Trophoblast cell (in vitro differentiated cells and primary cell): ENCODE data around the gene SERINC5.

Experiments used
- DNase-seq, 2 donors: peaks; one replicate each; pipeline ENCODE4 v3.0.0-alpha.2; 2016
- H2AFZ ChIP-seq: 2 replicates; pipeline ENCODE4 v1.6.1; 2013; ENCODE audit warnings: low read length, moderate library complexity, mild to moderate bottlenecking; ENCODE audit not compliant: insufficient read depth, poor library complexity
- H2AK5ac ChIP-seq: 2 replicates; pipeline ENCODE4 v1.6.1; 2013; ENCODE audit warnings: mild to moderate bottlenecking, low read length
- H2BK120ac ChIP-seq: 2 replicates; pipeline ENCODE4 v1.6.1; 2013; ENCODE audit warnings: low read length, mild to moderate bottlenecking, moderate library complexity; ENCODE audit not compliant: insufficient read depth, poor library complexity
- H2BK12ac ChIP-seq: 2 replicates; pipeline ENCODE4 v1.6.1; 2013; ENCODE audit warnings: mild to moderate bottlenecking, low read length, moderate library complexity
- H2BK5ac ChIP-seq: 2 replicates; pipeline ENCODE4 v1.6.1; 2013; ENCODE audit warnings: low read length, low read depth, moderate library complexity, mild to moderate bottlenecking; ENCODE audit not compliant: poor library complexity
- H3K14ac ChIP-seq: 2 replicates; pipeline ENCODE4 v1.6.1; 2013; ENCODE audit warnings: mild to moderate bottlenecking, low read length
- H3K18ac ChIP-seq: 2 replicates; pipeline ENCODE4 v1.6.1; 2013; ENCODE audit warnings: mild to moderate bottlenecking, low read length
- H3K23ac ChIP-seq: 2 replicates; pipeline ENCODE4 v1.6.1; 2013; ENCODE audit warnings: low read length
- H3K27ac ChIP-seq: 2 replicates; pipeline ENCODE4 v1.5.1; 2013; ENCODE audit warnings: low read depth, mild to moderate bottlenecking, inconsistent platforms, low read length, moderate library complexity
- H3K27me3 ChIP-seq: 2 replicates; pipeline ENCODE4 v1.6.1; 2013; ENCODE audit warnings: inconsistent platforms, mild to moderate bottlenecking, low read length, moderate library complexity; ENCODE audit not compliant: insufficient read depth
- H3K36me3 ChIP-seq, 2 experiments: 1 replicate in 1 of 2; 2 replicates in 1 of 2; pipeline ENCODE4 v1.6.1; 2013; ENCODE audit warnings: low read length in 2 of 2, mild to moderate bottlenecking in 2 of 2, moderate library complexity in 1 of 2; ENCODE audit not compliant: insufficient read depth in 2 of 2, control insufficient read depth in 1 of 2
- H3K4ac ChIP-seq: 2 replicates; pipeline ENCODE4 v1.6.1; 2013; ENCODE audit warnings: low read depth, mild to moderate bottlenecking, low read length, moderate library complexity
- H3K4me1 ChIP-seq, 2 experiments: 1 replicate in 1 of 2; 2 replicates in 1 of 2; pipeline ENCODE4 v1.6.1; 2013; ENCODE audit warnings: low read length in 2 of 2, mild to moderate bottlenecking in 2 of 2, moderate library complexity in 1 of 2; ENCODE audit not compliant: insufficient read depth in 2 of 2, control insufficient read depth in 1 of 2
- H3K4me2 ChIP-seq: 2 replicates; pipeline ENCODE4 v1.6.1; 2013; ENCODE audit warnings: inconsistent platforms, mild to moderate bottlenecking, low read length, moderate library complexity
- H3K4me3 ChIP-seq: 2 replicates; pipeline ENCODE4 v1.5.1; 2013; ENCODE audit warnings: mild to moderate bottlenecking, low read depth, low read length, inconsistent platforms
- H3K79me1 ChIP-seq: one replicate; pipeline ENCODE4 v1.6.1; 2013; ENCODE audit warnings: low read length
- H3K79me2 ChIP-seq: 2 replicates; pipeline ENCODE4 v1.6.1; 2013; ENCODE audit warnings: low read length, mild to moderate bottlenecking; ENCODE audit not compliant: control insufficient read depth, insufficient read depth, poor library complexity
- H3K9ac ChIP-seq: 2 replicates; pipeline ENCODE4 v1.6.1; 2013; ENCODE audit warnings: mild to moderate bottlenecking, low read length
- H3K9me3 ChIP-seq: 2 replicates; pipeline ENCODE4 v1.6.1; 2013; ENCODE audit warnings: low read depth, mild to moderate bottlenecking, control low read depth, inconsistent platforms, low read length; ENCODE audit not compliant: insufficient read depth
- H4K12ac ChIP-seq: 2 replicates; pipeline ENCODE4 v1.6.1; 2013; ENCODE audit warnings: low read depth, mild to moderate bottlenecking, low read length, moderate library complexity
- H4K8ac ChIP-seq: 2 replicates; pipeline ENCODE4 v1.6.1; 2013; ENCODE audit warnings: low read depth, mild to moderate bottlenecking, low read length, moderate library complexity
- H4K91ac ChIP-seq: one replicate; pipeline ENCODE4 v1.6.1; 2013; ENCODE audit warnings: low read depth, mild to moderate bottlenecking, low read length, moderate library complexity
- WGBS: extraction: QIAGEN DNeasy Blood & Tissue Kit; methylation state at CpG from one replicate; pipeline ENCODE4 v1.1.7; 2013; ENCODE audit warnings: missing lambda C conversion rate; ENCODE audit not compliant: insufficient read length, insufficient coverage; ENCODE audit errors: extremely low coverage; 5-methylcytosine and 5-hydroxymethylcytosine counted together

SERINC5 gene

GRCh38 chr5:80289320-80289719 is 33.5 kb upstream of the SERINC5 start:
- Histone ChIP-seq H4K8ac (no peak overlapping the region), H3K23ac (no peak overlapping the region), H3K9ac (no peak overlapping the region), H3K27ac (no peak overlapping the region), H3K4me3 (no peak overlapping the region), H3K18ac (no peak overlapping the region), H3K14ac (no peak overlapping the region), H3K27me3 (no peaks in the 10 kb centered on the region), H2BK120ac (no peak overlapping the region), H2BK5ac (no peak overlapping the region), H2AFZ (no peak overlapping the region), H3K4ac (no peak overlapping the region), H2BK12ac (no peak overlapping the region), H3K79me2 (no peaks in the 10 kb centered on the region), H3K9me3 (no peaks in the 10 kb centered on the region), H3K4me1 (no peaks in the 10 kb centered on the region), H4K12ac (no peak overlapping the region), H4K91ac (no peak overlapping the region), H3K79me1 (no peaks in the 10 kb centered on the region), H3K4me2 (no peak overlapping the region), H3K36me3 (no peaks in the 10 kb centered on the region), H2AK5ac (no peak overlapping the region)
- DNase-seq: no peak
- no CpG with 5 or more reads among the region's 2 CpGs for WGBS

GRCh38 chr5:80288177-80288576 is 32.3 kb upstream of the SERINC5 start:
- WGBS: no CpG with 5 or more reads among the region's 2 CpGs
- no peak overlapping the region for H4K91ac ChIP-seq
- H2AFZ ChIP-seq: no peak overlapping the region
- H2BK5ac ChIP-seq: no peak overlapping the region
- no peaks in the 10 kb centered on the region for H3K79me2 ChIP-seq
- H3K9me3 ChIP-seq: no peaks in the 10 kb centered on the region
- no peak overlapping the region for H3K4ac ChIP-seq
- H3K4me1 ChIP-seq: no peaks in the 10 kb centered on the region
- no peak overlapping the region for H2BK12ac ChIP-seq
- no peak overlapping the region for H2AK5ac ChIP-seq
- H3K18ac ChIP-seq: no peak overlapping the region
- no peak overlapping the region for H4K8ac ChIP-seq
- no peak overlapping the region for H3K14ac ChIP-seq
- no peaks in the 10 kb centered on the region for H3K27me3 ChIP-seq
- H3K27ac ChIP-seq: no peak overlapping the region
- DNase-seq: no peak
- H3K23ac ChIP-seq: no peak overlapping the region
- H3K4me3 ChIP-seq: no peak overlapping the region
- no peaks in the 10 kb centered on the region for H3K36me3 ChIP-seq
- H2BK120ac ChIP-seq: no peak overlapping the region
- no peak overlapping the region for H4K12ac ChIP-seq
- no peak overlapping the region for H3K9ac ChIP-seq
- H3K79me1 ChIP-seq: no peaks in the 10 kb centered on the region
- H3K4me2 ChIP-seq: no peak overlapping the region

GRCh38 chr5:80284720-80285119 is 28.9 kb upstream of the SERINC5 start:
- H4K8ac ChIP-seq: no peak overlapping the region
- no peak overlapping the region for H3K9ac ChIP-seq
- H2AFZ ChIP-seq: no peak overlapping the region
- no peak overlapping the region for H4K12ac ChIP-seq
- DNase-seq: no peak
- no peak overlapping the region for H2AK5ac ChIP-seq
- no peak overlapping the region for H2BK12ac ChIP-seq
- H3K36me3 ChIP-seq: no peaks in the 10 kb centered on the region
- H3K27me3 ChIP-seq: no peaks in the 10 kb centered on the region
- H3K4me2 ChIP-seq: no peak overlapping the region
- no peaks in the 10 kb centered on the region for H3K79me1 ChIP-seq
- H2BK5ac ChIP-seq: no peak overlapping the region
- H3K27ac ChIP-seq: no peak overlapping the region
- no peak overlapping the region for H3K4me3 ChIP-seq
- H3K23ac ChIP-seq: no peak overlapping the region
- WGBS: no CpG with 5 or more reads among the region's 2 CpGs
- H3K4ac ChIP-seq: no peak overlapping the region
- H3K14ac ChIP-seq: no peak overlapping the region
- no peak overlapping the region for H4K91ac ChIP-seq
- H3K9me3 ChIP-seq: no peaks in the 10 kb centered on the region
- H3K79me2 ChIP-seq: no peaks in the 10 kb centered on the region
- no peak overlapping the region for H3K18ac ChIP-seq
- no peaks in the 10 kb centered on the region for H3K4me1 ChIP-seq
- no peak overlapping the region for H2BK120ac ChIP-seq

- Histone ChIP-seq H3K23ac (no peak overlapping the region), H2AK5ac (no peak overlapping the region), H3K14ac (no peak overlapping the region), H2BK12ac (no peak overlapping the region), H3K4me2 (no peak overlapping the region), H2BK5ac (no peak overlapping the region), H3K18ac (no peak overlapping the region), H2BK120ac (no peak overlapping the region), H3K79me1 (no peaks in the 10 kb centered on the region), H3K79me2 (no peaks in the 10 kb centered on the region), H4K8ac (no peak overlapping the region), H4K12ac (no peak overlapping the region), H3K27ac (no peak overlapping the region), H3K4me3 (no peak overlapping the region), H3K9ac (no peak overlapping the region), H2AFZ (no peak overlapping the region), H3K9me3 (no peaks in the 10 kb centered on the region), H4K91ac (no peak overlapping the region), H3K36me3 (no peaks in the 10 kb centered on the region), H3K4me1 (no peaks in the 10 kb centered on the region), H3K4ac (no peak overlapping the region), H3K27me3 (no peaks in the 10 kb centered on the region)
- WGBS: no CpG with 5 or more reads among the region's 1 CpG
- no peak for DNase-seq
These were observed 27.5 kb upstream of the SERINC5 start for GRCh38 chr5:80283360-80283759.
